ENCODE measurements around the gene TEKT2.

Gene TEKT2

GRCh38 chr1:36128126-36128904 is 44.4 kb downstream of the TEKT2 start:
- H3K9me3 ChIP-seq (ENCODE audit: control insufficient read depth, insufficient read depth, low read length): no peaks in the 10 kb centered on the region
- H3K27me3 ChIP-seq (ENCODE audit: control insufficient read depth, low read length): peaks cover 22% of the 10 kb centered on the region
- H3F3A ChIP-seq (ENCODE audit: control insufficient read depth, insufficient read depth): no peaks in the 10 kb centered on the region
- TF ChIP-seq EZH2phosphoT487 (IDR thresholded peaks at IDR 0.05; ENCODE audit: borderline replicate concordance, low read length): no peak
- no peak for TF ChIP-seq CTCF (IDR thresholded peaks at IDR 0.05; ENCODE audit: low read depth, low read length, poor library complexity, severe bottlenecking)
- H3K9me2 ChIP-seq (replicated peaks; ENCODE audit: control insufficient read depth, low read length): no peaks in the 10 kb centered on the region
- no peaks in the 10 kb centered on the region for H4K20me1 ChIP-seq (ENCODE audit: control insufficient read depth, insufficient read depth, low read depth, low read length)
- H3K4me2 ChIP-seq (ENCODE audit: low read length): no peak overlapping the region
- peaks cover 5% of the 10 kb centered on the region for H3K4me1 ChIP-seq (ENCODE audit: control insufficient read depth, low read length)
- H3K79me2 ChIP-seq (ENCODE audit: control insufficient read depth, low read length): no peaks in the 10 kb centered on the region
- H3K4me3 ChIP-seq (ENCODE audit: low read length): no peak overlapping the region
- H3K36me3 ChIP-seq (ENCODE audit: control insufficient read depth, low read length): no peaks in the 10 kb centered on the region
- H3K27ac ChIP-seq (ENCODE audit: low read depth, low read length): no peak overlapping the region

GRCh38 chr1:36128905-36129206 is 45.0 kb downstream of the TEKT2 start:
- no peak overlapping the region for H3K4me3 ChIP-seq (ENCODE audit: low read length)
- no peaks in the 10 kb centered on the region for H3K9me3 ChIP-seq (ENCODE audit: control insufficient read depth, insufficient read depth, low read length)
- no peaks in the 10 kb centered on the region for H4K20me1 ChIP-seq (ENCODE audit: control insufficient read depth, insufficient read depth, low read depth, low read length)
- no peak overlapping the region for H3K4me2 ChIP-seq (ENCODE audit: low read length)
- H3F3A ChIP-seq (ENCODE audit: control insufficient read depth, insufficient read depth): no peaks in the 10 kb centered on the region
- H3K4me1 ChIP-seq (ENCODE audit: control insufficient read depth, low read length): no peaks in the 10 kb centered on the region
- no peaks in the 10 kb centered on the region for H3K79me2 ChIP-seq (ENCODE audit: control insufficient read depth, low read length)
- H3K27me3 ChIP-seq (ENCODE audit: control insufficient read depth, low read length): peaks cover 16% of the 10 kb centered on the region
- no peak for TF ChIP-seq CTCF (IDR thresholded peaks at IDR 0.05; ENCODE audit: low read depth, low read length, poor library complexity, severe bottlenecking)
- no peak for TF ChIP-seq EZH2phosphoT487 (IDR thresholded peaks at IDR 0.05; ENCODE audit: borderline replicate concordance, low read length)
- no peaks in the 10 kb centered on the region for H3K9me2 ChIP-seq (replicated peaks; ENCODE audit: control insufficient read depth, low read length)
- no peaks in the 10 kb centered on the region for H3K36me3 ChIP-seq (ENCODE audit: control insufficient read depth, low read length)
- no peak overlapping the region for H3K27ac ChIP-seq (ENCODE audit: low read depth, low read length)

GRCh38 chr1:36132029-36132428 is 48.1 kb downstream of the TEKT2 start:
- no peaks in the 10 kb centered on the region for H3F3A ChIP-seq (ENCODE audit: control insufficient read depth, insufficient read depth)
- no peaks in the 10 kb centered on the region for H4K20me1 ChIP-seq (ENCODE audit: control insufficient read depth, insufficient read depth, low read depth, low read length)
- no peaks in the 10 kb centered on the region for H3K4me1 ChIP-seq (ENCODE audit: control insufficient read depth, low read length)
- peaks cover 11% of the 10 kb centered on the region; the same call in 1 of the 2 replicates for H3K36me3 ChIP-seq (ENCODE audit: control insufficient read depth, low read length)
- H3K27me3 ChIP-seq (ENCODE audit: control insufficient read depth, low read length): no peaks in the 10 kb centered on the region
- no peaks in the 10 kb centered on the region for H3K79me2 ChIP-seq (ENCODE audit: control insufficient read depth, low read length)
- no peaks in the 10 kb centered on the region for H3K9me2 ChIP-seq (replicated peaks; ENCODE audit: control insufficient read depth, low read length)
- H3K27ac ChIP-seq (ENCODE audit: low read depth, low read length): no peak overlapping the region
- H3K9me3 ChIP-seq (ENCODE audit: control insufficient read depth, insufficient read depth, low read length): no peaks in the 10 kb centered on the region
- TF ChIP-seq EZH2phosphoT487 (IDR thresholded peaks at IDR 0.05; ENCODE audit: borderline replicate concordance, low read length) (no peak), CTCF (IDR thresholded peaks at IDR 0.05; ENCODE audit: low read depth, low read length, poor library complexity, severe bottlenecking) (no peak)
- no peak overlapping the region for H3K4me2 ChIP-seq (ENCODE audit: low read length)
- H3K4me3 ChIP-seq (ENCODE audit: low read length): no peak overlapping the region
